GM08714 (cell line): ENCODE measurements around the gene DTX1.

Source experiments
- H3K4me3 ChIP-seq: fragments of 200-500 bp; sonication (Bioruptor generic); 2 replicates; pipeline ENCODE4 v1.5.1; 2014; ENCODE audit warnings: mild to moderate bottlenecking, low read length, inconsistent platforms
- ZNF274 ChIP-seq: IDR thresholded peaks from 2 replicates; pipeline ENCODE4 v1.6.1; 2012; ENCODE audit warnings: mild to moderate bottlenecking, low read depth, low read length

The DTX1 gene

GRCh38 chr12:113062502-113063395 is 6.2 kb downstream of the DTX1 start:
- no peak for TF ChIP-seq ZNF274
- H3K4me3 ChIP-seq = no peak overlapping the region

GRCh38 chr12:113063396-113064350 is 7.1 kb downstream of the DTX1 start:
- no peak for TF ChIP-seq ZNF274
- no peak overlapping the region for H3K4me3 ChIP-seq

- no peak overlapping the region for H3K4me3 ChIP-seq
These were observed 8.0 kb downstream of the DTX1 start for GRCh38 chr12:113064395-113065125.

GRCh38 chr12:113065126-113066007 is 8.8 kb downstream of the DTX1 start:
- no peak for TF ChIP-seq ZNF274
- H3K4me3 ChIP-seq = no peak overlapping the region

More at GRCh38 chr12:113064395-113065125, 8.0 kb downstream of the DTX1 start:
- no peak for TF ChIP-seq ZNF274

- H3K4me3 ChIP-seq = no peak overlapping the region
These were observed 10.4 kb downstream of the DTX1 start for GRCh38 chr12:113066813-113067400.

GRCh38 chr12:113067987-113068935 is 11.7 kb downstream of the DTX1 start:
- no peak for TF ChIP-seq ZNF274
- H3K4me3 ChIP-seq = no peak overlapping the region

More at GRCh38 chr12:113066813-113067400, 10.4 kb downstream of the DTX1 start:
- no peak for TF ChIP-seq ZNF274

- TF ChIP-seq ZNF274 = no peak
- H3K4me3 ChIP-seq = no peak overlapping the region
These were observed 12.6 kb downstream of the DTX1 start for GRCh38 chr12:113069149-113069548.

- no peak overlapping the region for H3K4me3 ChIP-seq
- TF ChIP-seq ZNF274 = no peak
These were observed 13.2 kb downstream of the DTX1 start for GRCh38 chr12:113069751-113070116.

GRCh38 chr12:113070117-113070906 is 13.8 kb downstream of the DTX1 start:
- TF ChIP-seq ZNF274 = no peak
- no peak overlapping the region for H3K4me3 ChIP-seq

- TF ChIP-seq ZNF274 = no peak
- H3K4me3 ChIP-seq = no peak overlapping the region
These were observed 14.9 kb downstream of the DTX1 start for GRCh38 chr12:113071135-113072112.
